ENCODE measurements around the gene THUMPD2. TPM values are rescaled to one million over a fixed set of nuclear protein-coding genes. Genes with fewer than 3 reads are reported as not detected.

The THUMPD2 gene
- total RNA-seq, 1 experiment from 2014 or later: 17.4 TPM

DNA sequence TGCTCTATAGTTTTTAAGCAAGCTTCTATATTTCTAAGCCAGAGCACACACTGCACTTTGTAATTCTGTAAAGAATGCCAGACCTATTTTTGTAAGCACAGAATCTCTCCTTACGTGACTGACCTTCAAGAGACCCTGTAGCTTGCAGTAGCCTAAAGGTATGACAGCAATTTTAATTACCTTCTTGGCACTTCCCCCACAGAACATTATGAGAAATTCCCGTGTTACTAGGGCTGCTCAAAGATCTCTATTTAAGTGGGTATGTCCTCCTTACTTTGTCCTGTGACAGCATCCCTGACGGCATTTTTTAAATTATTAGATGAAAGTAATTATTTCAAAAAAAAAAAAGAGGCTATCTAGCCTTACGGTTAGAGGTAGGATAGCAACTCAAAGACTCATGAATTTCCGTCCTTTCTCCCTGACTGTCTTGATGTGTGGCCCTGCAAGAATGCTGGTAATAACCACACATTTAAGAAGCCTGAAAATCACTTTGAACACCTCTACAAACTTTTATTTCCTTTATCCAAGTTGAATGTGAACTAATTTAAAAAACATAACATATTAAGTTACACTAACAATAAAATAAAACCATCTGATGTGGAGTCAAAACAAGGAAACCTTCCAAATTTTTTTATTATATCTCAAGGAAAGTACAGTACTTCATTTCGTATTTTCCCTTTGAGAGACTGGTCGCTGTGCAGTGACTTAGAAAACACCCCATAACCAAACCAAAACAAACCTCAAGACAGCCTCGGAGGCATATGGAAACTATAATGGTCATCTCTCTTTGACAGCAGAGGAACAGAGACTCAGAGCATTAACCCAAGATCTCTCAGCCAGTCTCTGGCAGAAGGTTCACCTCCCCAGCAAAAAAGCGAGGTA lies 54.9 kb downstream of the THUMPD2 start:
- peak; percentile 73 for DNase-seq (ENCODE audit: low spot score)
- in situ Hi-C loops (cut with HindIII; ENCODE audit: low sequenced_read_pairs): no loop called here

- DNase-seq (ENCODE audit: low spot score): no peak
- in situ Hi-C loops (cut with HindIII; ENCODE audit: low sequenced_read_pairs): no loop called here
Observed at GRCh38 chr2:39723497-39723896, 55.6 kb downstream of the THUMPD2 start.

- DNase-seq (ENCODE audit: low spot score): no peak
- in situ Hi-C loops (cut with HindIII; ENCODE audit: low sequenced_read_pairs): no loop called here
Observed at GRCh38 chr2:39720970-39721369, 58.1 kb downstream of the THUMPD2 start.

- in situ Hi-C loops (cut with HindIII; ENCODE audit: low sequenced_read_pairs): no loop called here
Observed at GRCh38 chr2:39719317-39719716, 59.7 kb downstream of the THUMPD2 start.

DNA sequence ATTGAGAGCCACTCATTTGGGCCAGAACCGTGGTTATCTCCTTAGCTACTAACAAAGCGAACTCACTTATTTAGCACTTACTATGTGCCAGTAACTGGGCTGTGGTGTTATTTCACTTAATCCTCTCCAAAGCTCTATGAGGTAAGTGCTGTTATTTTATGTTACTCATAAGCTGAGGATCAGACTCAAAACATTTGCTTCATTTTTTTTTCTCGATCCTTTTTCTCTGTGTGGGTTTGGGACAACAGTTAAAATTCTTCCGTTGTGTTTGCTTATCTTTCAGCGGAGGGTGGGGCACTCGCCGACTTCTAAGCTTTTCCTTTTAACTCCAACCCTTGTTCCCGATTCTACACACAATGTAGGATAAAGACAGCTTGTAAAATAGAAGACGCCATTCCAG lies 60.6 kb downstream of the THUMPD2 start:
- in situ Hi-C loops (cut with HindIII; ENCODE audit: low sequenced_read_pairs): no loop called here
- no peak for DNase-seq (ENCODE audit: low spot score)

More at GRCh38 chr2:39719317-39719716, 59.7 kb downstream of the THUMPD2 start:
- peak; percentile 82 for DNase-seq (ENCODE audit: low spot score)

DNA sequence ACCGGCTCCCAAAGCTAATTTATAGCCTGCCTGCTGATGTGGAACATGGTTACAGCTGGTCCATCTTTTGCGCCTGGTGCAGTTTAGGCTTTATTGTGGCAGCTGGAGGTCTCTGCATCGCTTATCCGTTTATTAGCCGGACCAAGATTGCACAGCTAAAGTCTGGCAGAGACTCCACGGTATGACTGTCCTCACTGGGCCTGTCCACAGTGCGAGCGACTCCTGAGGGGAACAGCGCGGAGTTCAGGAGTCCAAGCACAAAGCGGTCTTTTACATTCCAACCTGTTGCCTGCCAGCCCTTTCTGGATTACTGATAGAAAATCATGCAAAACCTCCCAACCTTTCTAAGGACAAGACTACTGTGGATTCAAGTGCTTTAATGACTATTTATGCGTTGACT lies 62.0 kb downstream of the THUMPD2 start:
- in situ Hi-C loops (cut with HindIII; ENCODE audit: low sequenced_read_pairs): no loop called here

GRCh38 chr2:39715822-39716221 lies 63.2 kb downstream of the THUMPD2 start:
- in situ Hi-C loops (cut with HindIII; ENCODE audit: low sequenced_read_pairs): no loop called here
- peak; percentile 70 for DNase-seq (ENCODE audit: low spot score)

More for the DNA sequence above, 62.0 kb downstream of the THUMPD2 start:
- peak; percentile 67 for DNase-seq (ENCODE audit: low spot score)

- in situ Hi-C loops (cut with HindIII; ENCODE audit: low sequenced_read_pairs): no loop called here
- DNase-seq (ENCODE audit: low spot score): no peak
Observed at GRCh38 chr2:39715095-39715494, 64.0 kb downstream of the THUMPD2 start.

GRCh38 chr2:39712953-39713352 lies 66.1 kb downstream of the THUMPD2 start:
- in situ Hi-C loops (cut with HindIII; ENCODE audit: low sequenced_read_pairs): no loop called here
- DNase-seq (ENCODE audit: low spot score): no peak

- in situ Hi-C loops (cut with HindIII; ENCODE audit: low sequenced_read_pairs): no loop called here
- no peak for DNase-seq (ENCODE audit: low spot score)
Observed at GRCh38 chr2:39710807-39711206, 68.3 kb downstream of the THUMPD2 start.

DNA sequence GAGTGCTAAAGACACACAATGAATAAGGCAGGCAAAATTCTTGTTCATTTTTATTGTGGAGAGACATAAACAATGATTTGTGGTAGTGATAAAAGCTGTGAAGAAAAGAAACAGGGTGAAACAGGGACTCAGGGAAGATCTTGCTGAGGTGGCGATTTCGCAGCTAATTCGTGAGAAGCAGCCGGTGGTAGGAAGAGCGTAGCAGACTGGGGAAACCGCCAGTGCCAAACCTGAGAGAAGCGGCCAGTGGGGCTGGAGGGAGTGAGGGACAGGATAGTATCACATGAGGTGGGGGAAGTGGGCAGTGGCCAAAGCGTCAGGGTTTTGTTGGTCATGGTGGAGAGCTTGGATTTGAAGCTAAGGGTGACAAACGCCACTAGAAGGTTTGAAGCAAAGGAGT lies 71.1 kb downstream of the THUMPD2 start:
- in situ Hi-C loops (cut with HindIII; ENCODE audit: low sequenced_read_pairs): no loop called here
- DNase-seq (ENCODE audit: low spot score): peak; percentile 77

DNA sequence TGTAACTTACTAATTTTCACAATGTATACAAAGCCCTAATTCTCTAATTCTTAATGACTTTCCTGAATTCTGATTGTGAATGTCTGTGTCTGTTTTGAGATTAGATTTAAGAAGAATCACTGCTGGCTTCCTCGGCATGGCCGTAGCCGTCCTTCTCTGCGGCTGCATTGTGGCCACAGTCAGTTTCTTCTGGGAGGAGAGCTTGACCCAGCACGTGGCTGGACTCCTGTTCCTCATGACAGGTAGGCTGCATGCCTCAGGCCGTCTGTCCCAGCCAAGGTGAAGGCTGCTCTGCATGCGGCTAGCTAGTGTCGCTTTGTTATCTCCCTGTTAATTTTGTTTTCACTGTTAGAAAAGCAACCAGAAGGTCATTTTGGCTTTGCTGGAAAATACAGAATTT lies 72.1 kb downstream of the THUMPD2 start:
- DNase-seq (ENCODE audit: low spot score): peak; percentile 72
- in situ Hi-C loops (cut with HindIII; ENCODE audit: low sequenced_read_pairs): no loop called here

DNA sequence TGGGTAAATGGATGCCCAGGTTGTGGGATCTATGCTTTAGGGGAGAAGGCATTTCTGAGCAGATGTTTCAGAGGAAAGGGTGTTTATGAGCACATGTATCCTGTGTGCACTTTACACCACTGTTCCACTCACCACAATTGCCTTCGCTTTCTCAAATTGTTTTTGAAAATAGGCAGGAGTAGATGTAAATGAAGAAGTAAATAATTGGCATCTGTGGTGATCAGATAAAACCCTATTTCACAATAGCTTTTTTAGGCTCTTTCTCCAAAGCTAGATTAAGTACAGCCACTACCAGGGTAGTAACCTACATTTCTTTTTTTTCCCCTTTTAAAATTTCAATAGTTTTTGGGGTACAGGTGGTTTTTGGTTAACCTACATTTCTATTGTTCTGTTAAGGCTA lies 72.7 kb downstream of the THUMPD2 start:
- no peak for DNase-seq (ENCODE audit: low spot score)
- in situ Hi-C loops (cut with HindIII; ENCODE audit: low sequenced_read_pairs): no loop called here

GRCh38 chr2:39705638-39706037 lies 73.4 kb downstream of the THUMPD2 start:
- no peak for DNase-seq (ENCODE audit: low spot score)
- in situ Hi-C loops (cut with HindIII; ENCODE audit: low sequenced_read_pairs): no loop called here

GRCh38 chr2:39704540-39704939 lies 74.5 kb downstream of the THUMPD2 start:
- no peak for DNase-seq (ENCODE audit: low spot score)
- in situ Hi-C loops (cut with HindIII; ENCODE audit: low sequenced_read_pairs): no loop called here

GRCh38 chr2:39703181-39703872 lies 75.7 kb downstream of the THUMPD2 start:
- no peak for DNase-seq (ENCODE audit: low spot score)
- in situ Hi-C loops (cut with HindIII; ENCODE audit: low sequenced_read_pairs): no loop called here

GRCh38 chr2:39701137-39701536 lies 77.9 kb downstream of the THUMPD2 start:
- in situ Hi-C loops (cut with HindIII; ENCODE audit: low sequenced_read_pairs): no loop called here

GRCh38 chr2:39697454-39697853 lies 81.6 kb downstream of the THUMPD2 start:
- in situ Hi-C loops (cut with HindIII; ENCODE audit: low sequenced_read_pairs): no loop called here
- peak; percentile 100 for DNase-seq (ENCODE audit: low spot score)

More at GRCh38 chr2:39701137-39701536, 77.9 kb downstream of the THUMPD2 start:
- DNase-seq (ENCODE audit: low spot score): no peak

DNA sequence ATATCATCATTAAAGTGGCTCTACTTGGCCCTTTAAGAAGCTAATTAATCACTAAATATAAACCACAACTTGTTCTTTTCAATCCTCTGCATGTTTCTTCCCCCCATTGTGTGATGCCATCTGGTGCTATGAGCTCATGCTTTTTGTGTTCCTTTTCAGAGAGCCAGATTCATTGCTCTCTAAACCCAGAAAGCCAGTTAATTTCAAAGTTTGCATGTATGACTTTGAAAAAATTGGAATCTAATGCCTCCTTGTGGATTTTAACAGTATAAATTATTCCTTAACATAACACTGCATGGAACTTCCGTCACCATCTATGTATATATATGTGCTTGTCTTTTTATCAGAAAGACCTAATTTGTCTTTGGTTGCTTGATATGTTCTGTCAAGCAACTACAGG lies 82.2 kb downstream of the THUMPD2 start:
- in situ Hi-C loops (cut with HindIII; ENCODE audit: low sequenced_read_pairs): no loop called here
- DNase-seq (ENCODE audit: low spot score): peak; percentile 97

GRCh38 chr2:39696101-39696553 lies 82.9 kb downstream of the THUMPD2 start:
- no peak for DNase-seq (ENCODE audit: low spot score)

More at GRCh38 chr2:39696101-39696553, 82.9 kb downstream of the THUMPD2 start:
- in situ Hi-C loops (cut with HindIII; ENCODE audit: low sequenced_read_pairs): no loop called here
